Measurements from ENCODE around the gene TXNRD2.
"Not testable (repeated sequence)": the region's sequence is repeated elsewhere in the genome, so short reads cannot be mapped to it uniquely, and the experiment has no call there.

TXNRD2 gene

DNA sequence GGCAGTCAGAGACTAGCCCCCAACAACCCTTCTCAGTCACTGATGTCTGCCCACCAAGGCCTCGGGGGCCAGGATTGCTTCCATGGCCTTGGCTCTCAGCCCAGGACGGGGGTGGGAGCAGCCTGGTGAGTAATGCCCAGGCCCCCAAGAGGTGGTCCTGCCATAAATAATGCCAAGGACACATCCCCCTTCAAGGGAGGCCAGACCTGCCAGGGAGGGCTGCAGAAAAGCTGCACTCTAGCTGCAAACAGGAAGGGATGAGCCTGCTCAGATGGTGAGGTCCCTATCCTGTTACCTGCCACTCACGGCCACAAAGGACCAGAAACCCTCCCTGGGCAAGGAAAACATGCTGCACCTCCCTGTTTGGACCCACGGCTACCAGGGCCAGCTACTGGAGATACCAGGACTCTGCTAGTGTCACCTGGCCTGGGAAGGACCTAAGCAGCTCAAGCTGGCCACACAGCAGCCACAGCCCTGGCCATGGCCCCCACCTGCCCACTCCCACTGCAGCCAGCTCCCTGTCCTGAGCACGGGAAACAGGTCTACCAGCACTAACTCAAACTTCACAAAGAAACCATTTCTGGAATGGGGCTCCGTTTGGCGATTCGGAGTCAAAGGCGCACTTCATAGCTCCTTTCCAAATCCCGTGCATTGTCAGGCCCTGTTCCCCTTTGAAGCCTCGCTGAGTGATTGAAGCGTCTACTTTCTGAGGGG lies 99.1 kb downstream of the TXNRD2 start:
- no peak for DNase-seq (ENCODE audit: low read depth in 1 of 2, low spot score in 1 of 2)
- TF ChIP-seq JUND (IDR thresholded peaks at IDR 0.05; ENCODE audit: low read depth): no peak

GRCh38 chr22:19841641-19842392 lies 99.8 kb downstream of the TXNRD2 start:
- TF ChIP-seq JUND (IDR thresholded peaks at IDR 0.05; ENCODE audit: low read depth): no peak
- DNase-seq (ENCODE audit: low read depth in 1 of 2, low spot score in 1 of 2): no peak
- in situ Hi-C loops (cut with HindIII; ENCODE audit: low pct_unique_long_range_greater_than_20kb, low sequenced_read_pairs): no loop called here

More for the DNA sequence above, 99.1 kb downstream of the TXNRD2 start:
- in situ Hi-C loops (cut with HindIII; ENCODE audit: low pct_unique_long_range_greater_than_20kb, low sequenced_read_pairs): no loop called here

DNA sequence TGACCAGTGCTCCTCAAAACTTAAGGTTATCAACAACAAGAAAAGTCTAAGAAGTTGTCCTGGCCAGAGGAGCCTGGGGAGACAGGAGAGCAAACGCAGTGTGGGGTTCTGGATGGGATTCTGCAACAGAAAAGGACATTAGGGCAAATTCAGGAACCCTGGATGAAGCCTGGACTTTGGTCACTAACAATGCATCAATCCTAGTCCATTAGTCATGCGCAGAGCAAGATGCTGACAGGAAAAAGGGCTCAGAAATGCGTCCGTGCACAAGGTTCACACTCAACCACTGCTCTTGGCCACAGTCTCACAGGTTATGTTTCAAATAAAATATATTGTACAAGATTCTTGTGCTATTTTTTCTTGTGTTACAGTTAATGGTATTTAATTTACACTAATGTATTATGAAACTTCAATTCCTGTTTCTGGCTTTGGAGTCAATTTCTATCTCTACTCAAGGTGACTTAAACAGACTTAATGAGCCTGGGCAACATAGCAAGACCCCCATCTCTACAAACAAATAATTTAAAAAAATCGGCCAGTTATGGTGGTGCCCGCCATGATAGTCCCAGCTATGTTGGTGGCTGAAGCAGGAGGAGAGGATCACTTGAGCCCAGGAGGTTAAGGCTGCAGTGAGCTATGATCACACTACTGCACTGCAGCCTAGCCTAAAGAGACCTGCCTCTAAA lies 100.5 kb downstream of the TXNRD2 start:
- in situ Hi-C loops (cut with HindIII; ENCODE audit: low pct_unique_long_range_greater_than_20kb, low sequenced_read_pairs): no loop called here
- TF ChIP-seq JUND (IDR thresholded peaks at IDR 0.05; ENCODE audit: low read depth): no peak
- no peak for DNase-seq (ENCODE audit: low read depth in 1 of 2, low spot score in 1 of 2)

- DNase-seq (ENCODE audit: low read depth in 1 of 2, low spot score in 1 of 2): no peak
- in situ Hi-C loops (cut with HindIII; ENCODE audit: low pct_unique_long_range_greater_than_20kb, low sequenced_read_pairs): no loop called here
- TF ChIP-seq JUND (IDR thresholded peaks at IDR 0.05; ENCODE audit: low read depth): no peak
Observed at GRCh38 chr22:19840059-19840458, 101.6 kb downstream of the TXNRD2 start.

DNA sequence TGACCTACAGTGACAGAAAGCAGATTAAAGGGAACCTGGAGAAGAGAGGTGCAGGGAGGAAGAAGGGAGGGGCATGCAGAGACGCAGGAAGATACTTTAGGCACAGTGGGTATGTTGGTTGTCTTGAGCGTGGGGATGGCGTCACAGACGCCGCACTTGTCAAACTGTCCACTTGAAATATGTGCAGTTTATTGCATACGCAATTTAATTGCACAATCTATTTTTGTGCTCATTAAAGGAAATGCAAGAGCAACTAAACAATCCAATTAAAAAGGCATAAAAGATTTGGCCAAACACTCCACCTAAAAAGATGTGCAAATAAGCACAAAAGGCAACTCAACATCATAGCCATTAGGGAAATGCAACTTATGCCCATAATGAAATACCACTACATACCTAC lies 103.7 kb downstream of the TXNRD2 start:
- in situ Hi-C loops (cut with HindIII; ENCODE audit: low pct_unique_long_range_greater_than_20kb, low sequenced_read_pairs): no loop called here
- DNase-seq (ENCODE audit: low read depth in 1 of 2, low spot score in 1 of 2): no peak

GRCh38 chr22:19836512-19836911 lies 105.1 kb downstream of the TXNRD2 start:
- TF ChIP-seq JUND (IDR thresholded peaks at IDR 0.05; ENCODE audit: low read depth): no peak
- no peak for DNase-seq (ENCODE audit: low read depth in 1 of 2, low spot score in 1 of 2)
- in situ Hi-C loops (cut with HindIII; ENCODE audit: low pct_unique_long_range_greater_than_20kb, low sequenced_read_pairs): no loop called here

More for the DNA sequence above, 103.7 kb downstream of the TXNRD2 start:
- no peak for TF ChIP-seq JUND (IDR thresholded peaks at IDR 0.05; ENCODE audit: low read depth)

DNA sequence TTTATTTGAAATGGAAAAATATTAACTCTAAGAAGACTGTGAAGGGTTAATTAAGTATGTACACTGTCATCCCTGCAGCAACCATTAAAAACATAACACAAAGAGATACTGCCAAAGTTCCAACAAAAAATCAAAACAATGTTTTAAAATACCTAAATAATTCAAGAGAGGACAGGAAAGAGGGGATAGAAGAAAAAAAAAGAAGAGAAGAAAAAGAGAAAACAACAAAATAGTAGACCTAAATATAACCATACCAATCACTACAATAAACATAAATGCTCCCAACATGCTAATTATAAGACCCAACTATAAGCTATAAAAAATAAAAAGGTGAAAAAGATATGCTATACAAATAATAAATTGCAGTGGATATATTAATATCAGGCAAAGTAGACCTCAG lies 107.0 kb downstream of the TXNRD2 start:
- in situ Hi-C loops (cut with HindIII; ENCODE audit: low pct_unique_long_range_greater_than_20kb, low sequenced_read_pairs): no loop called here
- no peak for TF ChIP-seq JUND (IDR thresholded peaks at IDR 0.05; ENCODE audit: low read depth)
- DNase-seq (ENCODE audit: low read depth in 1 of 2, low spot score in 1 of 2): no peak

DNA sequence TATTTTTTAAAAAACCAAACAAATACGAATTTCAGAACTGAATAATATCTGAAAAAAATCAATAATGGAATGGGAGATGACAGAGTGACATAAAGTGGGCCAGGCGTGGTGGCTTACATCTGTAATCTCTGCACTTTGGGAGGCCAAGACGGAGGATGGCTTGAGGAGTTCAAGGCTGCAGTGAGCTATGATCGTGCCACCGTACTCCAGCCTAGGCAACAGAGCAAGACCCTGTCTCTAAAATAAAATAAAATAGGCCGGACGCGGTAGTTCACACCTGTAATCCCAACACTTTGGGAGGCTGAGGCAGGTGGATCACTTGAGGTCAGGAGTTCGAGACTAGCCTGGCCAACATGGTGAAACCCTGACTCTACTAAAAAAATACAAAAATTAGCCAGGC lies 108.3 kb downstream of the TXNRD2 start:
- in situ Hi-C loops (cut with HindIII; ENCODE audit: low pct_unique_long_range_greater_than_20kb, low sequenced_read_pairs); DNase-seq (ENCODE audit: low read depth in 1 of 2, low spot score in 1 of 2): not testable (repeated sequence)

- DNase-seq (ENCODE audit: low read depth in 1 of 2, low spot score in 1 of 2): no peak
- in situ Hi-C loops (cut with HindIII; ENCODE audit: low pct_unique_long_range_greater_than_20kb, low sequenced_read_pairs): no loop called here
- TF ChIP-seq JUND (IDR thresholded peaks at IDR 0.05; ENCODE audit: low read depth): no peak
Observed at GRCh38 chr22:19832476-19833108, 109.0 kb downstream of the TXNRD2 start.

DNA sequence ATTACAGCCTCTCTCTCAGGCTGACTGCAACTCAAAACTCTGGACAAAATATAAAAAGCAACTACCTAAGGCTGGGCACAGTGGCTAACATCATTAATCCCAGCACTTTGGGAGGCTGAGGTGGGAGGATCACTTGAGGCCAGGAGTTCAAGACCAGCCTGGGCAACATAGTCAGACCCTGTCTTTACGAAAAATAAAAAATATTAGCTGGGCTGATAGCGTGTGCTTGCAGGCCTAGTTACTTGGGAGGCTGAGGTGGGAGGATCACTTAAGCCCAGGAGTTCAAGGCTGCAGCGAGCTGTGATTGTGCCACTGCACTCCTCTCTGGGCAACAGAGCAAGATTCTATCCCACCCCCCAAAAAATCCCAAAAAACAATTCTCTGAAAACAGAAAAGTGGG lies 109.6 kb downstream of the TXNRD2 start:
- DNase-seq (ENCODE audit: low read depth in 1 of 2, low spot score in 1 of 2); in situ Hi-C loops (cut with HindIII; ENCODE audit: low pct_unique_long_range_greater_than_20kb, low sequenced_read_pairs): not testable (repeated sequence)

- no peak for TF ChIP-seq JUND (IDR thresholded peaks at IDR 0.05; ENCODE audit: low read depth)
- DNase-seq (ENCODE audit: low read depth in 1 of 2, low spot score in 1 of 2): no peak
- in situ Hi-C loops (cut with HindIII; ENCODE audit: low pct_unique_long_range_greater_than_20kb, low sequenced_read_pairs): no loop called here
Observed at GRCh38 chr22:19831016-19831415, 110.6 kb downstream of the TXNRD2 start.

DNA sequence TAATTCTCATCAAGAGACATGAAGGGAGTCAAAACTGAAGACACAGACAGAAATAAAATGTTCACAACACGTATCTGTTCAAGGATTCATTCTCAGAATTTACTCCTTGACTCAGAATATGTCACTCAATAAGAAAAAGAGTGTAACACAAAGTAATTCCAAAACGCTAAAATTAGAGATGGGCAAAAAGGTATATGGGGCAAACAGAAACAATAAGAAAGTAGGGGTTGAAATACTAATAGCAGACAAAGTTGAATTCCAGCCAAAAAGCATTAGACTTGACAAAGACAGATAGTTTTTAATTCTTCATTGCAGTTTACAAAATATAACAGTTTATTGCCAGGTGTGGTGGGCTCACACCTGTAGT lies 113.6 kb downstream of the TXNRD2 start:
- DNase-seq (ENCODE audit: low read depth in 1 of 2, low spot score in 1 of 2): no peak
- no peak for TF ChIP-seq JUND (IDR thresholded peaks at IDR 0.05; ENCODE audit: low read depth)
- in situ Hi-C loops (cut with HindIII; ENCODE audit: low pct_unique_long_range_greater_than_20kb, low sequenced_read_pairs): no loop called here
